Keratinocyte (primary cell): ENCODE results near the gene SETBP1. TPM values are rescaled to one million over a fixed set of nuclear protein-coding genes. Genes with fewer than 3 reads are reported as not detected.

Experiments used
- DNase-seq: peaks from one replicate; pipeline ENCODE4 v3.0.0-alpha.2; 2011; ENCODE audit warnings: low read depth, missing footprints, low spot score
- FAIRE-seq: peaks from 2 replicates; lab custom pipeline; 2011; peaks lifted over from hg19 to GRCh38; lab: Jason Lieb, UNC
- H2AFZ ChIP-seq: 2 replicates; pipeline ENCODE4 v1.6.0; 2012; ENCODE audit warnings: low read length, control low read depth, inconsistent platforms; ENCODE audit not compliant: control insufficient read depth
- H3K27ac ChIP-seq: 2 replicates; pipeline ENCODE4 v1.5.1; 2011; ENCODE audit warnings: low read length; ENCODE audit not compliant: control insufficient read depth, insufficient read depth
- H3K27me3 ChIP-seq: 3 replicates; pipeline ENCODE4 v1.6.0; 2011; ENCODE audit warnings: low read length; ENCODE audit not compliant: control insufficient read depth, insufficient read depth; ENCODE audit errors: extremely low read depth
- H3K36me3 ChIP-seq, 2 experiments: 2 replicates in 1 of 2; 3 replicates in 1 of 2; pipeline ENCODE4 v1.5.1; 2011; ENCODE audit warnings: low read length in 2 of 2, mild to moderate bottlenecking in 1 of 2; ENCODE audit not compliant: control insufficient read depth in 2 of 2, insufficient read depth in 2 of 2; ENCODE audit errors: extremely low read depth in 1 of 2
- H3K4me1 ChIP-seq: 3 replicates; pipeline ENCODE4 v1.5.1; 2011; ENCODE audit warnings: low read length; ENCODE audit not compliant: control insufficient read depth, insufficient read depth; ENCODE audit errors: extremely low read depth
- H3K4me2 ChIP-seq: 3 replicates; pipeline ENCODE4 v1.6.0; 2011; ENCODE audit warnings: low read depth, low read length; ENCODE audit not compliant: control insufficient read depth, insufficient read depth; ENCODE audit errors: extremely low read depth
- H3K4me3 ChIP-seq, 3 experiments: fragments of 200-600 bp in 1 of 3; sonication (generic) in 1 of 3; 2 replicates in 2 of 3; 3 replicates in 1 of 3; pipeline ENCODE4 v1.5.1; 2011 to 2016; ENCODE audit warnings: low read length in 3 of 3, mild to moderate bottlenecking in 3 of 3, control low read depth in 2 of 3, inconsistent platforms in 1 of 3, low read depth in 1 of 3, mixed read lengths in 1 of 3, mixed run types in 1 of 3, moderate library complexity in 1 of 3; ENCODE audit not compliant: control insufficient read depth in 2 of 3, insufficient read depth in 2 of 3; ENCODE audit errors: extremely low read depth in 1 of 3
- H3K79me2 ChIP-seq: 2 replicates; pipeline ENCODE4 v1.6.0; 2012; ENCODE audit warnings: low read length; ENCODE audit not compliant: control insufficient read depth, insufficient read depth
- H3K9ac ChIP-seq: 3 replicates; pipeline ENCODE4 v1.6.0; 2011; ENCODE audit warnings: low read length; ENCODE audit not compliant: control insufficient read depth, insufficient read depth; ENCODE audit errors: extremely low read depth
- H3K9me1 ChIP-seq: 3 replicates; pipeline ENCODE4 v1.6.0; 2011; ENCODE audit warnings: low read length; ENCODE audit not compliant: control insufficient read depth, insufficient read depth; ENCODE audit errors: extremely low read depth
- H3K9me3 ChIP-seq: 2 replicates; pipeline ENCODE4 v1.5.1; 2012; ENCODE audit warnings: low read depth, low read length; ENCODE audit not compliant: control insufficient read depth
- H4K20me1 ChIP-seq: 3 replicates; pipeline ENCODE4 v1.6.0; 2011; ENCODE audit warnings: low read length; ENCODE audit not compliant: control insufficient read depth, insufficient read depth; ENCODE audit errors: extremely low read depth
- CTCF ChIP-seq, 3 experiments: IDR thresholded peaks in 1 of 3; conservative IDR thresholded peaks in 1 of 3; optimal IDR thresholded peaks in 1 of 3; 2 replicates in 2 of 3; 3 replicates in 1 of 3; pipeline versions ENCODE3 to v1.5.1; 2011; ENCODE audit warnings: low read length in 3 of 3, mild to moderate bottlenecking in 3 of 3, moderate library complexity in 2 of 3, control low read depth in 1 of 3, inconsistent platforms in 1 of 3; ENCODE audit not compliant: insufficient read depth in 2 of 3; ENCODE audit errors: extremely low read depth in 1 of 3
- EZH2 ChIP-seq: IDR thresholded peaks from one replicate; pipeline ENCODE4 v1.6.1; 2012; ENCODE audit warnings: inconsistent platforms, mild to moderate bottlenecking, low read length, moderate library complexity
- dilution Hi-C: fragments of 300-500 bp; cut with MboI; formaldehyde crosslinking; loops from one replicate; pipeline ENCODE4 v1.7.0; 2020; ENCODE audit warnings: low sequenced_read_pairs; ENCODE audit not compliant: extremely low pct_ligation_motif_present
- polyA plus RNA-seq, 5 experiments: library from polyadenylated mRNA; depleted of rRNA in 3 of 5; stranded (reverse) in 3 of 5; stranded (forward) in 1 of 5; unstranded in 1 of 5; fragments of >200 nt; gene quantifications; 1 replicate in 1 of 5; 2 replicates in 3 of 5; 3 replicates in 1 of 5; pipeline versions ENCODE4 v1.2.1 to v1.2.3, GENCODE V29; 2011 to 2012; ENCODE audit warnings: missing spikeins in 2 of 5, low read depth in 1 of 5, low replicate concordance in 1 of 5

The SETBP1 gene
- polyA plus RNA-seq, 1 donor (not counting 4 experiments of a cell fraction or from before 2014, with no cell fraction given) = 3.3 TPM

- peaks cover 23% of the 10 kb centered on the region for H3K4me1 ChIP-seq
- no peaks in the 10 kb centered on the region for H4K20me1 ChIP-seq
- no peaks in the 10 kb centered on the region for H3K79me2 ChIP-seq
- FAIRE-seq (no peak), DNase-seq (peak; percentile 17)
- no peaks in the 10 kb centered on the region for H3K9me3 ChIP-seq
- H3K36me3 ChIP-seq = no peaks in the 10 kb centered on the region
- no peak overlapping the region for H3K9ac ChIP-seq
- H3K9me1 ChIP-seq = no peaks in the 10 kb centered on the region
- H3K27ac ChIP-seq = no peak overlapping the region
- no peaks in the 10 kb centered on the region for H3K27me3 ChIP-seq
- dilution Hi-C loops = no loop called here
- H2AFZ ChIP-seq = no peak overlapping the region
- TF ChIP-seq EZH2 = no peak
- no peak for TF ChIP-seq CTCF (optimal IDR thresholded peaks at IDR 0.05 in 1 of 3, IDR thresholded peaks at IDR 0.05 in 1 of 3, conservative IDR thresholded peaks at IDR 0.05 in 1 of 3; ENCODE audit: extremely low read depth in 1 of 3, insufficient read depth in 2 of 3, low read length in 3 of 3)
- H3K4me2 ChIP-seq = no peak overlapping the region
- H3K4me3 ChIP-seq = no peak overlapping the region
These were observed 41.9 kb upstream of the SETBP1 start for GRCh38 chr18:44638811-44639210.

DNA sequence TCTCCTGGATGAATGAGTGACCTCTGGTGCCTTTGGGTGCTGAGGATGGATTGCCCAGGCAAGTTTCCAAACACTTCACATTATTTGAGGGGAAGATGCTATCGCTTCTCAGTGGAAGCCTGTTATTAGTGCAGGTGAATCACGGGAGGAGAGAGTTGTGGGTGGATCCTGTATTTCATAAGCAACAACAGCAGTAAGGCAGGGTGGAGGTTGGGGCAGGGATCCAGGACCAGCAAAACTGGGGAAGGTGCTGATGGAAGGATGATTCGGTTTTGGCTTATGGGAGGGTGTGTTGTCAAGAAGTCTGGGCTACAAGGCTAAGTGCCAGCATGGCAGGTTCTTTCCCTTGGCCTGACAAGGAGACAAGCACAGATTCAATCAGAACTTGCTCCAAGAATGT is 37.7 kb upstream of the SETBP1 start:
- H3K4me2 ChIP-seq = no peak overlapping the region
- H3K9me3 ChIP-seq = no peaks in the 10 kb centered on the region
- H2AFZ ChIP-seq = peak overlapping the region; percentile 20
- dilution Hi-C loops = no loop called here
- H3K9me1 ChIP-seq = no peaks in the 10 kb centered on the region
- no peak overlapping the region for H3K27ac ChIP-seq
- no peaks in the 10 kb centered on the region for H3K79me2 ChIP-seq
- no peak for DNase-seq
- no peaks in the 10 kb centered on the region for H3K27me3 ChIP-seq
- H3K36me3 ChIP-seq = no peaks in the 10 kb centered on the region
- no peak for TF ChIP-seq CTCF (optimal IDR thresholded peaks at IDR 0.05 in 1 of 3, IDR thresholded peaks at IDR 0.05 in 1 of 3, conservative IDR thresholded peaks at IDR 0.05 in 1 of 3; ENCODE audit: extremely low read depth in 1 of 3, insufficient read depth in 2 of 3, low read length in 3 of 3)
- TF ChIP-seq EZH2 = no peak
- no peak overlapping the region for H3K4me3 ChIP-seq
- H4K20me1 ChIP-seq = no peaks in the 10 kb centered on the region
- peaks cover 4% of the 10 kb centered on the region for H3K4me1 ChIP-seq
- no peak overlapping the region for H3K9ac ChIP-seq
- FAIRE-seq = peak; percentile 36
